Measurements from ENCODE around the gene LRRC8D.

DNA sequence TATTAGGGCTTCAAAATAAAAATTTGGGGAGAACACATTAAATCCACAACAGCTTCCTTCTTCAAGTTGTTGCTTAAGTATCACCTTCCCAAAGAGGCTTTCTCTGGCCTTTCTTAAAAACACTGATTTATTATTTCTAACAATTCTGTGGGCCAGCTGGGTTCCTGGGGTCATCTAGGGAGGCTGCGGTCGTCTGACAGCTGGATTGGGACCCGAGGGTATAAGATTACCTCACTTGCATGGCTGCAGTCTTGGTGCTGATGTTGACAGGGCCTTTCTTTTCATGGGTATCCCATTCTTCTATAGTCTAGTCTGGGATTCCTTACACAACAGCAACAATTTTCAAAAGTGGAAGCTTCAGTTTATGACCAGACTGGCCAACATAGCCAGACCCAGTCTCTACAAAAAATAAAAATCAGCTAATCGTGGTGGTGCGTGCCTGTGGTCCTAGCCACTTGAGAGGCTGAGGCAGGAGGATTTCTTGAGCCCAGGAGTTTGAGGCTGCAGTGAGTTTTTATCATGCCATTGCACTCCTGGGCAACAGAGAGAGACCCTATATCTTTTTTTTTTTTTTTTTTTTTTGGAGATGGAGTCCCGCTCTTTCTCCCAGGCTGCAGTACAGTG is 128.0 kb downstream of the LRRC8D start:
- TF ChIP-seq CSDC2 (CRISPR knock-in tag; IDR thresholded peaks at IDR 0.05) (no peak), RARB (CRISPR knock-in tag; IDR thresholded peaks at IDR 0.05) (no peak), TOX (CRISPR knock-in tag; IDR thresholded peaks at IDR 0.05; ENCODE audit: borderline replicate concordance) (no peak), BACH2 (CRISPR knock-in tag; IDR thresholded peaks at IDR 0.05; ENCODE audit: borderline replicate concordance) (no peak), OSR1 (CRISPR knock-in tag; IDR thresholded peaks at IDR 0.05) (no peak), ZNF70 (CRISPR knock-in tag; IDR thresholded peaks at IDR 0.05) (no peak)

Measured in SK-N-SH treated with all-trans-retinoic acid at 6 μM for 48 hours (cell line).